ENCODE results near the gene FTH1.

DNA sequence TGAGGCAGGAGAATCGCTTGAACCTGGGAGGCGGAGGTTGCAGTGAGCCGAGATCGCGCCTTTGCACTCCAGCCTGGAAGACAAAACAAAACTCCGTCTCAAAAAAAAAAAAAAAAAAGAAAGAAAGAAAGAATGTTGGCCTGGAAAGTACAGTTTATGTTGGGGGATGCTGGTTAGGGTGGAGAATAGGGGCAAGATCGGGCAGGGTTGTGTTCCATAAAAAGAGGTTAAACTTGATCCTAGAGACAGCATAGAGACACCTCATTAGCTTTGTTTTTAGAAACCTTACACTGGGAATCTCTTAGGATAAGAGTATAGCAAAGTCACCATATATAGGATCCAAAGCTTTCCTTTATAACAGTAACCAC, 1.9 kb upstream of the FTH1 start:
- TF ChIP-seq, protein P1, sequence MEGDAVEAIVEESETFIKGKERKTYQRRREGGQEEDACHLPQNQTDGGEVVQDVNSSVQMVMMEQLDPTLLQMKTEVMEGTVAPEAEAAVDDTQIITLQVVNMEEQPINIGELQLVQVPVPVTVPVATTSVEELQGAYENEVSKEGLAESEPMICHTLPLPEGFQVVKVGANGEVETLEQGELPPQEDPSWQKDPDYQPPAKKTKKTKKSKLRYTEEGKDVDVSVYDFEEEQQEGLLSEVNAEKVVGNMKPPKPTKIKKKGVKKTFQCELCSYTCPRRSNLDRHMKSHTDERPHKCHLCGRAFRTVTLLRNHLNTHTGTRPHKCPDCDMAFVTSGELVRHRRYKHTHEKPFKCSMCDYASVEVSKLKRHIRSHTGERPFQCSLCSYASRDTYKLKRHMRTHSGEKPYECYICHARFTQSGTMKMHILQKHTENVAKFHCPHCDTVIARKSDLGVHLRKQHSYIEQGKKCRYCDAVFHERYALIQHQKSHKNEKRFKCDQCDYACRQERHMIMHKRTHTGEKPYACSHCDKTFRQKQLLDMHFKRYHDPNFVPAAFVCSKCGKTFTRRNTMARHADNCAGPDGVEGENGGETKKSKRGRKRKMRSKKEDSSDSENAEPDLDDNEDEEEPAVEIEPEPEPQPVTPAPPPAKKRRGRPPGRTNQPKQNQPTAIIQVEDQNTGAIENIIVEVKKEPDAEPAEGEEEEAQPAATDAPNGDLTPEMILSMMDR (conservative IDR thresholded peaks at IDR 0.05; ENCODE audit: low read depth, low read length), result no peak
- no peak for TF ChIP-seq SMC3 (IDR thresholded peaks at IDR 0.05; ENCODE audit: low read depth, low read length)

Data from IMR-90 (cell line).